K562 (cell line): ENCODE results near the gene ZNF562. TPM values are rescaled to one million over a fixed set of nuclear protein-coding genes. Genes with fewer than 3 reads are reported as not detected.
A peak's percentile ranks its signal among the peaks of the same experiment; 100 is the strongest.

Experiments
- ELF1 ChIP-seq: fragments of 200-800 bp; sonication (Bioruptor generic); IDR thresholded peaks from 2 replicates; pipeline ENCODE4 v1.6.1; 2016; ENCODE audit warnings: missing genetic modification characterization, missing compliant biosample characterization
- FUS ChIP-seq: fragments of 200-400 bp; formaldehyde crosslinking; optimal IDR thresholded peaks from 2 replicates; pipeline ENCODE3; 2017; ENCODE audit warnings: low read depth, low read length
- SOX6 ChIP-seq: fragments of 450-650 bp; IDR thresholded peaks from 2 replicates; pipeline ENCODE4 v1.6.1; 2014; ENCODE audit warnings: mild to moderate bottlenecking
- polyA plus RNA-seq, 8 experiments: library from polyadenylated mRNA; depleted of rRNA in 4 of 8; stranded (reverse) in 5 of 8; unstranded in 3 of 8; fragments of >200 nt; fragmentation: Nextera tagmentation in 2 of 8; fragmentation: Illumina TruSeq in 1 of 8; extraction: Ambion mirVana in 2 of 8; extraction: Trizol in 1 of 8; gene quantifications; 2 replicates each; pipeline versions ENCODE4 v1.2.1 to v1.2.3, GENCODE V29; 2011 to 2014; ENCODE audit warnings: inconsistent platforms in 1 of 8, missing spikeins in 1 of 8
- total RNA-seq, 7 experiments: library from RNA; depleted of rRNA in 6 of 7; stranded (reverse); fragments of >200 nt in 6 of 7; fragmentation: Illumina TruSeq in 2 of 7; extraction: Trizol in 2 of 7; gene quantifications; 2 replicates each; pipeline versions ENCODE4 v1.2.1 to v1.2.3, GENCODE V29; 2011 to 2021; ENCODE audit warnings: low replicate concordance in 1 of 7
- TF ChIP-seq, protein P1 (sequence below): fragments of 450-650 bp; IDR thresholded peaks from 2 replicates; pipeline ENCODE4 v1.6.1; 2016; ENCODE audit warnings: mild to moderate bottlenecking, moderate library complexity
- TF ChIP-seq, protein P2 (sequence below), 2 experiments: fragments of 450-650 bp in 1 of 2; sonication (generic) in 1 of 2; formaldehyde crosslinking in 1 of 2; IDR thresholded peaks; 2 replicates each; pipeline versions ENCODE4 v1.7.1 to v1.9.0; 2016 to 2022; ENCODE audit warnings: inconsistent platforms in 1 of 2, mild to moderate bottlenecking in 1 of 2, missing genetic modification reagents in 1 of 2

The ZNF562 gene
- total and polyA plus RNA-seq, 9 of the 15 experiments (the other 6 are each of a cell fraction or from before 2014, with no cell fraction given), result 11.8 to 46.9 (median 20.8) TPM

DNA sequence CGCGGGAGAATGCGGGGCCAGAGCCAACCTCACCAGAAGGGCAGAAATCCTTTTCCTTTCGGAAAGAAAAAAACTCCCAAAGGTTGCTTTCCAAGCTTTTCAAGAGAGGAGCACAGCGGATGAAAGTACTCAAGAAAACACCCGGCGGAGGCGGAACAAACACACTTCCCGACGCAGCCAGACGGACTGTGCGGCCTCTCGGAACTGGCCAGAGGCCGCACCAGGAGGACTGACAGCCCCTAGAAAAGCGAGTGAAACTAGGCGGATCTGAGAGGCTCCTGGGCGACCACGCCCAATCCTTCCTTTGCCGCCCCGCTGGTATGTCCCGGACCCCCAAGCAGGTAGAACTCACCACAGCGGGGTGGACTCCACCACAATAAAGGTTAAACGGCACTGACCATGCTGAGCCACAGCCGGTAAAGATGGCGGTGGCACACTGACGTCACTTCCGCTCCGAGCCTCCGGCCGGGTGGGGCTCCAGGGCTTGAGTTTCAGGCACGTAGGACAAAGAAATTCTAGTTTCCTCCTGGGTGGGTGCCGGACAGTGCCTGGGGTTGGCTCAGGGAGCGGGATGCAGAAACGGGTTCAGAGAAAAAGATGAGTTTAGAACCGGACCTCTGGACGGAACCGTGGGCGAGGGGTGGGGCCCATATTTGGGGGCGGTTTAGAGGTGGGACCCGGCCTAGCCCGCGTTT is at the start of gene ZNF562 (continued):
- TF ChIP-seq, protein P1, sequence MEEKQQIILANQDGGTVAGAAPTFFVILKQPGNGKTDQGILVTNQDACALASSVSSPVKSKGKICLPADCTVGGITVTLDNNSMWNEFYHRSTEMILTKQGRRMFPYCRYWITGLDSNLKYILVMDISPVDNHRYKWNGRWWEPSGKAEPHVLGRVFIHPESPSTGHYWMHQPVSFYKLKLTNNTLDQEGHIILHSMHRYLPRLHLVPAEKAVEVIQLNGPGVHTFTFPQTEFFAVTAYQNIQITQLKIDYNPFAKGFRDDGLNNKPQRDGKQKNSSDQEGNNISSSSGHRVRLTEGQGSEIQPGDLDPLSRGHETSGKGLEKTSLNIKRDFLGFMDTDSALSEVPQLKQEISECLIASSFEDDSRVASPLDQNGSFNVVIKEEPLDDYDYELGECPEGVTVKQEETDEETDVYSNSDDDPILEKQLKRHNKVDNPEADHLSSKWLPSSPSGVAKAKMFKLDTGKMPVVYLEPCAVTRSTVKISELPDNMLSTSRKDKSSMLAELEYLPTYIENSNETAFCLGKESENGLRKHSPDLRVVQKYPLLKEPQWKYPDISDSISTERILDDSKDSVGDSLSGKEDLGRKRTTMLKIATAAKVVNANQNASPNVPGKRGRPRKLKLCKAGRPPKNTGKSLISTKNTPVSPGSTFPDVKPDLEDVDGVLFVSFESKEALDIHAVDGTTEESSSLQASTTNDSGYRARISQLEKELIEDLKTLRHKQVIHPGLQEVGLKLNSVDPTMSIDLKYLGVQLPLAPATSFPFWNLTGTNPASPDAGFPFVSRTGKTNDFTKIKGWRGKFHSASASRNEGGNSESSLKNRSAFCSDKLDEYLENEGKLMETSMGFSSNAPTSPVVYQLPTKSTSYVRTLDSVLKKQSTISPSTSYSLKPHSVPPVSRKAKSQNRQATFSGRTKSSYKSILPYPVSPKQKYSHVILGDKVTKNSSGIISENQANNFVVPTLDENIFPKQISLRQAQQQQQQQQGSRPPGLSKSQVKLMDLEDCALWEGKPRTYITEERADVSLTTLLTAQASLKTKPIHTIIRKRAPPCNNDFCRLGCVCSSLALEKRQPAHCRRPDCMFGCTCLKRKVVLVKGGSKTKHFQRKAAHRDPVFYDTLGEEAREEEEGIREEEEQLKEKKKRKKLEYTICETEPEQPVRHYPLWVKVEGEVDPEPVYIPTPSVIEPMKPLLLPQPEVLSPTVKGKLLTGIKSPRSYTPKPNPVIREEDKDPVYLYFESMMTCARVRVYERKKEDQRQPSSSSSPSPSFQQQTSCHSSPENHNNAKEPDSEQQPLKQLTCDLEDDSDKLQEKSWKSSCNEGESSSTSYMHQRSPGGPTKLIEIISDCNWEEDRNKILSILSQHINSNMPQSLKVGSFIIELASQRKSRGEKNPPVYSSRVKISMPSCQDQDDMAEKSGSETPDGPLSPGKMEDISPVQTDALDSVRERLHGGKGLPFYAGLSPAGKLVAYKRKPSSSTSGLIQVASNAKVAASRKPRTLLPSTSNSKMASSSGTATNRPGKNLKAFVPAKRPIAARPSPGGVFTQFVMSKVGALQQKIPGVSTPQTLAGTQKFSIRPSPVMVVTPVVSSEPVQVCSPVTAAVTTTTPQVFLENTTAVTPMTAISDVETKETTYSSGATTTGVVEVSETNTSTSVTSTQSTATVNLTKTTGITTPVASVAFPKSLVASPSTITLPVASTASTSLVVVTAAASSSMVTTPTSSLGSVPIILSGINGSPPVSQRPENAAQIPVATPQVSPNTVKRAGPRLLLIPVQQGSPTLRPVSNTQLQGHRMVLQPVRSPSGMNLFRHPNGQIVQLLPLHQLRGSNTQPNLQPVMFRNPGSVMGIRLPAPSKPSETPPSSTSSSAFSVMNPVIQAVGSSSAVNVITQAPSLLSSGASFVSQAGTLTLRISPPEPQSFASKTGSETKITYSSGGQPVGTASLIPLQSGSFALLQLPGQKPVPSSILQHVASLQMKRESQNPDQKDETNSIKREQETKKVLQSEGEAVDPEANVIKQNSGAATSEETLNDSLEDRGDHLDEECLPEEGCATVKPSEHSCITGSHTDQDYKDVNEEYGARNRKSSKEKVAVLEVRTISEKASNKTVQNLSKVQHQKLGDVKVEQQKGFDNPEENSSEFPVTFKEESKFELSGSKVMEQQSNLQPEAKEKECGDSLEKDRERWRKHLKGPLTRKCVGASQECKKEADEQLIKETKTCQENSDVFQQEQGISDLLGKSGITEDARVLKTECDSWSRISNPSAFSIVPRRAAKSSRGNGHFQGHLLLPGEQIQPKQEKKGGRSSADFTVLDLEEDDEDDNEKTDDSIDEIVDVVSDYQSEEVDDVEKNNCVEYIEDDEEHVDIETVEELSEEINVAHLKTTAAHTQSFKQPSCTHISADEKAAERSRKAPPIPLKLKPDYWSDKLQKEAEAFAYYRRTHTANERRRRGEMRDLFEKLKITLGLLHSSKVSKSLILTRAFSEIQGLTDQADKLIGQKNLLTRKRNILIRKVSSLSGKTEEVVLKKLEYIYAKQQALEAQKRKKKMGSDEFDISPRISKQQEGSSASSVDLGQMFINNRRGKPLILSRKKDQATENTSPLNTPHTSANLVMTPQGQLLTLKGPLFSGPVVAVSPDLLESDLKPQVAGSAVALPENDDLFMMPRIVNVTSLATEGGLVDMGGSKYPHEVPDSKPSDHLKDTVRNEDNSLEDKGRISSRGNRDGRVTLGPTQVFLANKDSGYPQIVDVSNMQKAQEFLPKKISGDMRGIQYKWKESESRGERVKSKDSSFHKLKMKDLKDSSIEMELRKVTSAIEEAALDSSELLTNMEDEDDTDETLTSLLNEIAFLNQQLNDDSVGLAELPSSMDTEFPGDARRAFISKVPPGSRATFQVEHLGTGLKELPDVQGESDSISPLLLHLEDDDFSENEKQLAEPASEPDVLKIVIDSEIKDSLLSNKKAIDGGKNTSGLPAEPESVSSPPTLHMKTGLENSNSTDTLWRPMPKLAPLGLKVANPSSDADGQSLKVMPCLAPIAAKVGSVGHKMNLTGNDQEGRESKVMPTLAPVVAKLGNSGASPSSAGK, result 0 out of 2 replicates have a peak, but pooled peaks have one; percentile 26
- TF ChIP-seq, protein P2, sequence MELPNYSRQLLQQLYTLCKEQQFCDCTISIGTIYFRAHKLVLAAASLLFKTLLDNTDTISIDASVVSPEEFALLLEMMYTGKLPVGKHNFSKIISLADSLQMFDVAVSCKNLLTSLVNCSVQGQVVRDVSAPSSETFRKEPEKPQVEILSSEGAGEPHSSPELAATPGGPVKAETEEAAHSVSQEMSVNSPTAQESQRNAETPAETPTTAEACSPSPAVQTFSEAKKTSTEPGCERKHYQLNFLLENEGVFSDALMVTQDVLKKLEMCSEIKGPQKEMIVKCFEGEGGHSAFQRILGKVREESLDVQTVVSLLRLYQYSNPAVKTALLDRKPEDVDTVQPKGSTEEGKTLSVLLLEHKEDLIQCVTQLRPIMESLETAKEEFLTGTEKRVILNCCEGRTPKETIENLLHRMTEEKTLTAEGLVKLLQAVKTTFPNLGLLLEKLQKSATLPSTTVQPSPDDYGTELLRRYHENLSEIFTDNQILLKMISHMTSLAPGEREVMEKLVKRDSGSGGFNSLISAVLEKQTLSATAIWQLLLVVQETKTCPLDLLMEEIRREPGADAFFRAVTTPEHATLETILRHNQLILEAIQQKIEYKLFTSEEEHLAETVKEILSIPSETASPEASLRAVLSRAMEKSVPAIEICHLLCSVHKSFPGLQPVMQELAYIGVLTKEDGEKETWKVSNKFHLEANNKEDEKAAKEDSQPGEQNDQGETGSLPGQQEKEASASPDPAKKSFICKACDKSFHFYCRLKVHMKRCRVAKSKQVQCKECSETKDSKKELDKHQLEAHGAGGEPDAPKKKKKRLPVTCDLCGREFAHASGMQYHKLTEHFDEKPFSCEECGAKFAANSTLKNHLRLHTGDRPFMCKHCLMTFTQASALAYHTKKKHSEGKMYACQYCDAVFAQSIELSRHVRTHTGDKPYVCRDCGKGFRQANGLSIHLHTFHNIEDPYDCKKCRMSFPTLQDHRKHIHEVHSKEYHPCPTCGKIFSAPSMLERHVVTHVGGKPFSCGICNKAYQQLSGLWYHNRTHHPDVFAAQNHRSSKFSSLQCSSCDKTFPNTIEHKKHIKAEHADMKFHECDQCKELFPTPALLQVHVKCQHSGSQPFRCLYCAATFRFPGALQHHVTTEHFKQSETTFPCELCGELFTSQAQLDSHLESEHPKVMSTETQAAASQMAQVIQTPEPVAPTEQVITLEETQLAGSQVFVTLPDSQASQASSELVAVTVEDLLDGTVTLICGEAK (IDR thresholded peaks at IDR 0.05), result peak; percentile 96
- TF ChIP-seq, protein P2 (CRISPR knock-in tag; IDR thresholded peaks at IDR 0.05), result no peak
- TF ChIP-seq FUS (no peak), SOX6 (peak; percentile 28; the same call in 1 of the 2 replicates), ELF1 (peak; percentile 62; the same call in 1 of the 2 replicates)
